Mesothelial cell of epicardium (in vitro differentiated cells): Measurements from ENCODE around the gene TMEM109. TPM values are rescaled to one million over a fixed set of nuclear protein-coding genes. Genes with fewer than 3 reads are reported as not detected.

ENCODE experiments used
- DNase-seq, 2 experiments: peaks; one replicate each; pipeline ENCODE4 v3.0.0; 2021; ENCODE audit warnings: low spot score in 2 of 2; ENCODE audit not compliant: unreplicated experiment in 2 of 2
- H3K27ac Mint-ChIP-seq: 2 replicates; pipeline ENCODE4 v1.8.0; 2021; ENCODE audit warnings: mixed read lengths
- H3K27me3 Mint-ChIP-seq: 2 replicates; pipeline ENCODE4 v1.8.0; 2021; ENCODE audit warnings: low read depth, mixed read lengths
- H3K36me3 Mint-ChIP-seq: 2 replicates; pipeline ENCODE4 v1.8.0; 2021; ENCODE audit warnings: mixed read lengths
- H3K4me1 Mint-ChIP-seq: 2 replicates; pipeline ENCODE4 v1.8.0; 2021; ENCODE audit warnings: mixed read lengths
- H3K4me3 Mint-ChIP-seq: 2 replicates; pipeline ENCODE4 v1.8.0; 2021; ENCODE audit warnings: mild to moderate bottlenecking, moderate library complexity, mixed read lengths
- H3K9me3 Mint-ChIP-seq: 2 replicates; pipeline ENCODE4 v1.8.0; 2021; ENCODE audit warnings: mixed read lengths
- CTCF ChIP-seq: fragments of 200-600 bp; sonication (generic); IDR thresholded peaks from one replicate; pipeline ENCODE4 v1.5.0; 2021; ENCODE audit warnings: antibody characterized with exemption; ENCODE audit not compliant: unreplicated experiment
- total RNA-seq: library from RNA; stranded (reverse); gene quantifications from 3 replicates; pipeline ENCODE4 v1.2.1, GENCODE V29; 2021

TMEM109 gene
- total RNA-seq, 1 donor from 2014 or later, result 56.8 TPM

GRCh38 chr11:60924110-60924905 is 10.3 kb downstream of the TMEM109 start, which contains the start of gene TMEM132A:
Gene TMEM132A, plus strand, starts transcription at chr11:60924460. Its CDS starts 174 bp downstream, at chr11:60924634.
- no peak for TF ChIP-seq CTCF
- peak; percentile 54 to 71 for DNase-seq
- H3K27me3 Mint-ChIP-seq, result no peaks in the 10 kb centered on the region
- H3K4me3 Mint-ChIP-seq, result peak within 1 kb of the TSS; percentile 80
- H3K9me3 Mint-ChIP-seq, result no peaks in the 10 kb centered on the region
- peaks cover 12% of the 10 kb centered on the region for H3K4me1 Mint-ChIP-seq
- peaks cover 19% of the 10 kb centered on the region for H3K36me3 Mint-ChIP-seq
- H3K27ac Mint-ChIP-seq, result peak within 1 kb of the TSS; percentile 45

GRCh38 chr11:60924906-60925853 is 11.2 kb downstream of the TMEM109 start:
- no peaks in the 10 kb centered on the region for H3K9me3 Mint-ChIP-seq
- H3K27ac Mint-ChIP-seq, result peak overlapping the region; percentile 45
- peak overlapping the region; percentile 80 for H3K4me3 Mint-ChIP-seq
- no peak for DNase-seq
- no peak for TF ChIP-seq CTCF
- H3K27me3 Mint-ChIP-seq, result no peaks in the 10 kb centered on the region
- H3K4me1 Mint-ChIP-seq, result peaks cover 12% of the 10 kb centered on the region
- peaks cover 27% of the 10 kb centered on the region for H3K36me3 Mint-ChIP-seq

GRCh38 chr11:60925868-60926267 is 11.9 kb downstream of the TMEM109 start:
- no peaks in the 10 kb centered on the region for H3K9me3 Mint-ChIP-seq
- H3K27ac Mint-ChIP-seq, result no peak overlapping the region
- no peak for DNase-seq
- H3K27me3 Mint-ChIP-seq, result no peaks in the 10 kb centered on the region
- TF ChIP-seq CTCF, result no peak
- H3K4me1 Mint-ChIP-seq, result peaks cover 12% of the 10 kb centered on the region
- H3K4me3 Mint-ChIP-seq, result peak overlapping the region; percentile 80
- peaks cover 25% of the 10 kb centered on the region for H3K36me3 Mint-ChIP-seq

- Mint-ChIP-seq H3K4me3 (no peak overlapping the region), H3K9me3 (no peaks in the 10 kb centered on the region), H3K27me3 (no peaks in the 10 kb centered on the region), H3K27ac (no peak overlapping the region), H3K4me1 (peaks cover 12% of the 10 kb centered on the region), H3K36me3 (peaks cover 24% of the 10 kb centered on the region)
- TF ChIP-seq CTCF, result no peak
- DNase-seq, result no peak
Measured at GRCh38 chr11:60926500-60926899, 12.5 kb downstream of the TMEM109 start.

- no peaks in the 10 kb centered on the region for H3K27me3 Mint-ChIP-seq
- TF ChIP-seq CTCF, result no peak
- H3K4me3 Mint-ChIP-seq, result no peak overlapping the region
- H3K36me3 Mint-ChIP-seq, result peaks cover 21% of the 10 kb centered on the region
- no peak for DNase-seq
- H3K9me3 Mint-ChIP-seq, result no peaks in the 10 kb centered on the region
- H3K27ac Mint-ChIP-seq, result no peak overlapping the region
- peaks cover 12% of the 10 kb centered on the region for H3K4me1 Mint-ChIP-seq
Measured at GRCh38 chr11:60927061-60927592, 13.2 kb downstream of the TMEM109 start.
